CD4-positive, alpha-beta T cell treated with Interleukin-12 subunit alpha and Interleukin-12 subunit beta, for 1 hour (primary cell): ENCODE measurements around the gene CAMSAP3.

Source experiments
- DNase-seq: peaks from one replicate; pipeline ENCODE4 v3.0.0-alpha.2; 2020

Gene CAMSAP3

DNA sequence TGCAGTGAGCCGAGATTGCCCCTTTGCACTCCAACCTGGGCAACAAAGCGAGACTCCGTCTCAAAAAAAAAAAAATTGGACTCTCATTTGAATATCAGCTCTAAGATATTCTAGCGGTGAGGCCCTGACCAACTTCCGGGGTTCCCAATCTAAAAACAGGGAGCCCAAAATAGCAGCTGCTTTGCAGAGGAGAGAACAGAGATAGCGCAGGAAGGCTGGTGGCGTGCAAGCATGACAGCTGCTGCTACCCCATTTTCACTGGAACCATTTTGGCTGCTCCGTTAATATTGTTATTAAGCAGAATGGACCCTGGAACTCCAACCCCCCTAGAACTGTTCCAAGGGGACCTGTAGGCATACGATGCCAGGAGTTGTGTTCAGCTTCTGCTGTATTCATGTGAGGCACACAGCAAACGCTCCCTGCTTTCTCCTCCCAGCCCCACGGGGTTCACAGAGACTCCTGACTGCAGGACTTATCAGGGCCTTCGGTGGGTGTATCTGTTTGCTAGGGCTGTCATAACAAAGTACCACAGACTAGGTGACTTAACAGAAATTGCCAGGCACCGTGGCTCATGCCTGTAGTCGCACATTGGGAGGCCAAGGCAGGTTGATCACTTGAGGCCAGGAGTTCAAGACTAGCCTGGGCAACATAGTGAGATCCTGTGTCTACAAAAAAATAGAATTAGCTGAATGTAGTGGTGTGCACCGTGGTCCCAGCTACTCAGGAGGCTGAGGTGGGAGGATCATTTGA lies 52.8 kb downstream of the CAMSAP3 start:
- DNase-seq, result no peak

DNA sequence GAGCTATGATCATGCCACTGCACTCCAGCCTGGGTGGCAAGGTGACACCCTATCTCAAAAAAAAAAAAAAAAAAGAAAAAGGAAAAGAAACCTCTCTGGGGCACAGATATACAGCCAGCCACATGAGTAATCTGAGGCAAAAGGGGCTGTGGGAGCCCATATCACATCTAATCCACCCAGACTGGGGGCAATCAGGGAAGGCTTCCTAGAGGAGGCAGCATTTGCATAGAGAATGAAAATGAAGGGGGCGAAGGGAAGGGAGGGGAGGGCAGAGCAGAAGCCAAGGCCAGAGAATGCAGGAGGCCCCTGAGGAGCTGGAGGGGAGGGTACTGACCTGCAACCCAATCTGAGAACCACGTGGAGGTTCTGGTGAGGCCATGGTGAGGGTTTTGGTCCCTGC lies 54.5 kb downstream of the CAMSAP3 start:
- DNase-seq, result no peak

DNA sequence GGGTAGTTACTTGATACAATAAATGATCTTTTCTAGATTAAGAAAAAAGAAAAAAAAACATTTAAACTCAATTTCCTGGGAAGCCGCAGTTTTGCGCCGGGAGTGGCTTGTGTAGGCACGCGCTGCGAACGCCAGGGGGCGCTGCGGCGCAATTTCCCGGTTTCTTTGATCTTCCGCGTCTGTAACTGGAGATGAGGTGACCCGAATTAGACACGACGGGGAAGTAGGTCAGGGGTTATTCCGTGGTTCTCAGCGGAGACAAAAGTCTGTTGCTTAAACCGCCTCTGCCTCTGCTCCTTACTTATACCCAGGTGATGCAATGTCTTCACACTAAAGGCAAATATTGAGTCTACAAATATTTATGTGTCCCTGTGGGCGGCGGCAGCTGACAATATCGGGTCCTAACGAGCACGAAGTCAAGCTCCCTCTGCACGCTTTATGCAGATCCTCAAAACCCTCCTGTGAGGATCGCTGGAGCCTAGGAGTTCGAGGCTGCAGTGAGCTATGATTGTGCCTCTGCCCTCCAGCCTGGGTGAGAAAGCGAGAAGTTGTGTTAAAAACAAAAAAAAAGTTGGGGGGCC lies 56.5 kb downstream of the CAMSAP3 start:
- DNase-seq, result peak; percentile 89

DNA sequence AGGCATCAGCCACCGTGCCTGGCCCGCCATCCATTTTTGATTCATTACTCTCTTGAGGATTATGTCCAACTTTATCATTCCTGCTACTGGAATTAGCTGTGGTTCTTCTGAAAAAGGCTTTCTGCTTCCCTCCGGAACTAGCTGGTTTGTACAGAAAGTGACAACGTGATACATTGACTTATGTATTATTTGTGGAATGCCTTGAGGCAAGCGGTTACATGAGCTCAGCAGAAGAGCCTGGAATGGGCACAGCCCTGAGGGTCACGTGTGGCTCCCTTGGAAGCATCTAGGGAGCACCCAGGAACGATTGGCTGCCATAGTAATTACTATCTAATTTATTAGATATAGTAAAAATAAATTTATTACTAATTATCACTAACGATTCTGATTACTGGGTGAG lies 58.7 kb downstream of the CAMSAP3 start:
- no peak for DNase-seq

DNA sequence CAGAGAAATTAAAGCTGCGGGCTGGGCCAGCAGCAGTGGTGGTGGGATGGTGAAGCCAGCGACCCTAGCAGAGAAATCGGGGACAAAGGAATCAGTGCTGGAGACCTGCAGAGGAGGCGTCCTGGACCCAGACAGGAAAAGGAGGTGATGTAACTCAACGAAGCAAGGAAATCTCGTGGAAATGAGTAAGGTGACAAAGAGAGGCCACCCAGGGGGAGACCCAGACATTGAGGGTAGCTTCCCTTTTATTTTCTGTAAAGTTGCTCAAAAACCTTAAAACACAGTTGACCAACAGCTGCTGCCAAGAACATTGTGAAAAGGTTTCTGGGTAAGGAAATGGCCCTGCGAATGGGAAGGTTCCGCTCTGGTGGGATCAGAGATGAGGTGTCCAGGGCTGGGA lies 59.9 kb downstream of the CAMSAP3 start:
- DNase-seq, result no peak

DNA sequence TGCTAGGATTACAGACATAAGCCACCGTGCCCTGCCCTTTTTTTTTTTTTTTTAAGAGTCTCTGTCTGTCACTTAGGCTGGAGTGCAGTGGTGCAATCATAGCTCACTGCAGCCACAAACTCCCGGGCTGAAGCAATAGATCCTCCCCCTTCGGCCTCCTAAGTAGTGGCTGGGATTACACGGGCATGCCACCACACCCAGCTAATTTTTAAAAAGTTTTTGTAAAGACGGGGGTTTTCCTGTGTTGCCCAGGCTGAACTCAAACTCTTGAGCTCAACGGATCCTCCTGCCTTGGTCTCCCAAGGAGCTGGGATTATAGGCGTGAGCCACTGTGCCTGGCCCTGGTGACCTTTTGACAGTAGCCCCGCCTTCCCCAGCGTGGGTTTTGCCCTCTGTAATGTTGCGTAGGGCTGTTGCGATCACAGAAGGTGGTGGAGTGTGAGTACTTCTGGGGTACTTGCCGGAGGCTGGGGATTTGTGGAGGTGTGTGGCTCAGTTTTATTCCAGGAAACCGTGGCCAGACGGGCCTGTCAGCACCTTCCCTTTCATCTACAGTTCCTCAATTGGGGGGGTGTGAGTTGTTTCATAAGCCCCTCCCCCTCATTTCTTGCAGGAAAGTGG lies 61.6 kb downstream of the CAMSAP3 start:
- no peak for DNase-seq

DNA sequence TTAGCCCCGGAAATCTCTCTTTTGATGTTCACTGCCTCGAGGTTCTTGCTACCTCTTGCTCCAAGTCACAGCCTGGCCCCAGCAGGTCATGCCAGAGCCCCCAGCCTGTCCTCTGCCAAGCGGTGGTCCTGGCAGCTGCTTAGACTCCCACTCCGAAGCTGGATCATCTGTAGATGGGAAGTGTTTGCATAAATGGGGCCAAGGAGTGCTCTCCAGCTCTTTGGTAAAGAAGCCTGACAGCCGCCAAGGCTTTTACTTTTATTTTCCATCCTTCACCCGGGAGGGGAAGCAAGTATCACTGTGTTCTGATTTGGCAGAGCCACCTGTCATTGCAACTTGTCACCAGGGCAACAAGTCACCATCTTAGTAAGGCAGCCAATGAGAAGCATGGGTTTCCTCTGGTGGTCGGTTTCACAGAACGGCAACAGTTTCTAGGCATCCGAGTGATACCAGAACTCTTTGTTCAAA lies 62.6 kb downstream of the CAMSAP3 start:
- peak; percentile 63 for DNase-seq

DNA sequence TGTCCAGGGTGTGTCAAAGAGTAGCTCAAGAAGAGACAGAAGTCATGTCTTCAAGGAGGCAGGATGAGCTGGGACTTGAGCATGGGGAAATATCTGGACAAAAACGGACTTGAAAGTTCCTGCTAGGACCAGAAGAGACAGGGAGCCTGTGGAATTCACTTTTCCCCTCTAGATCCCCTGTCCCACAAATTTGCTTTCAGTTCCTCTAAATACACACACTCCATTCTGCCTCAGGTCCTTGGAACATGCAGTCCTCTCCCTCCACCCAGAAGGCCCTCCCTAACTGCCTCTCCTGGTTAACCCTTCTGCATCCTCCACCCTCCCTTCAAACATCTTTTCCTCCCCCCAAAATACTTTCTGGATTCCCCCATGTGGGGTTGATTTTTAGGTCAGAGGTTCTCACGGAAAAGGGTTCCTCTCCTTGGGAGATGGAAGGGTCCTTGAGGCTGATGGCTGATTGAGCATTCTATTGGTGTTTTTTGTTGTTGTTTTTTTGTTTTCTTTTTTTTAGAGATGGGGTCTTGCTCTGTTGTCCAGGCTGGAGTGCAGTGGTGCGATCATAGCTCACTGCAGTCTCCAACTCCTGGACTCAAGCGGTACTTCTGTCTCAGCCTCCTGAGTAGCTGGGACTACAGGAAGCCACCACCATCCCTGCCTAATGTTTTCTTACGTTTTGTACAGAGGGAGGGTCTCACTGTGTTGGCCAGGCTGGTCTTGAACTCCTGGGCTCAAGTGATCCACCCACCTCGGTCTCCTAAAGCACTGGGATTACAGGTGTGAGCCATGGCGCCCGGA lies 66.3 kb downstream of the CAMSAP3 start:
- no peak for DNase-seq

DNA sequence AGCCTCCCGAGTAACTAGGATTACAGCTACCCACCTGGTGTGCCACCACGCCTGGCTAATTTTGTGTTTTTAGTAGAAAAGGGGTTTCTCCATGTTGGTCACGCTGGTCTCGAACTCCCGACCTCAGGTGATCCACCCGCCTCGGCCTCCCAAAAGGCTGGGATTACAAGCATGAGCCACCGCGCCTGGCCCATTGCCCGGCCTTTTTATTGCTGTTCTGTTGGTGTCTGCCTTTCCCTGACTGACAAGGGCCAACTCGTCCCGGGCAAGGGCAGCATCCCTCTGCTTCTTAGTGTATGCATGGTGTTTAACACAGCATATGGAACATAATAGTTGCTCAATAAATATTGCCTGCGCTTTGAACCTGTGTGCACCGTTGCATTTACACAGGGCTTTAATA lies 67.0 kb downstream of the CAMSAP3 start:
- no peak for DNase-seq

DNA sequence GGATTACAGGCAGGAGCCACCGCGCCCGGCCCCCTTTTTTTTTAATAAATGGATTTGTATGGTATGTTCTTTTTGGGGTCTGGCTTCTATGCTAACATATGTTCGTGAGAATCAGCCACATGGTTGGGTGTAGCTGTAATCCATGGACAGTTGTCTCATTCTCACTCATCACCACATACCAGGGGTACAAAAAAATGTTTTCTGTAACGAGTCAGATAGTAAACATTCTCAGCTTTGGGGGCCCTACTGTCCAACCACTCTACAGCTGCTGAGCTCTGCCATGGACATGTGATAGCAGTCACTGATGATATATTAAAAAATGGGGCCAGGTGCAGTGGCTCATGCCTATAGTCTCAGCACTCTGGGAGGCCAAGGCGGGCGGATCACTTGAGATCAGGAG lies 68.0 kb downstream of the CAMSAP3 start:
- no peak for DNase-seq

DNA sequence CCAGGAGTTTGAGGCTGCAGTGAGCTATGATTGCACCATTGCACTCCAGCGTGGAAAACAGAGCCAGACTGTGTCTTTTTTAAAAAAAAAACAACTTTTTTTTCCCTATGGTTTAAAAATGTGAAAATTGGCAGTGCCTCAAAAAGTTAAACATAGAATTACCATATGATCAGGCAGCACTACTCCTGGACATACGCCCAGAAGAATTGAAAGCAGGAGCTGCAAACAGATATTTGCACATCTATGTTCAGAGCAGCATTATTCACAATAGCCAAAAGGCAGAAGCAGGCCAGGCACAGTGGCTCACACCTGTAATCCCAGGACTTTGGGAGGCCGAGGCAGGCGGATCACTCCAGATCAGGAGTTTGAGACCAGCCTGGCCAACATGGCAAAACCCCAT lies 69.4 kb downstream of the CAMSAP3 start:
- DNase-seq, result no peak
